ENCODE measurements around the gene EPS8L1.
"Not testable (repeated sequence)": the region's sequence is repeated elsewhere in the genome, so short reads cannot be mapped to it uniquely, and the experiment has no call there.

EPS8L1 gene

GRCh38 chr19:55096061-55096701 lies 20.5 kb downstream of the EPS8L1 start:
- DNase-seq: no peak

GRCh38 chr19:55097864-55098715 lies 22.4 kb downstream of the EPS8L1 start:
- DNase-seq: no peak

- no peak for DNase-seq
Measured at GRCh38 chr19:55098716-55099556, 23.3 kb downstream of the EPS8L1 start.

- DNase-seq: no peak
Measured at GRCh38 chr19:55099557-55100506, 24.2 kb downstream of the EPS8L1 start.

GRCh38 chr19:55101261-55101660 lies 25.6 kb downstream of the EPS8L1 start:
- no peak for DNase-seq

GRCh38 chr19:55103190-55103589 lies 27.5 kb downstream of the EPS8L1 start:
- no peak for DNase-seq

- no peak for DNase-seq
Measured at GRCh38 chr19:55105237-55105636, 29.6 kb downstream of the EPS8L1 start.

- no peak for DNase-seq
Measured at GRCh38 chr19:55106591-55106990, 30.9 kb downstream of the EPS8L1 start.

- DNase-seq: not testable (repeated sequence)
Measured at GRCh38 chr19:55107252-55107651, 31.6 kb downstream of the EPS8L1 start.

- DNase-seq: no peak
Measured at GRCh38 chr19:55109527-55110291, 34.0 kb downstream of the EPS8L1 start.

GRCh38 chr19:55111238-55111831 lies 35.7 kb downstream of the EPS8L1 start:
- DNase-seq: no peak

- no peak for DNase-seq
Measured at GRCh38 chr19:55112246-55112776, 36.6 kb downstream of the EPS8L1 start.

- no peak for DNase-seq
Measured at GRCh38 chr19:55112777-55113569, 37.3 kb downstream of the EPS8L1 start.

GRCh38 chr19:55113570-55114039 lies 37.9 kb downstream of the EPS8L1 start:
- no peak for DNase-seq

GRCh38 chr19:55114566-55115145 lies 39.0 kb downstream of the EPS8L1 start:
- DNase-seq: no peak

GRCh38 chr19:55115446-55116065 lies 39.9 kb downstream of the EPS8L1 start:
- no peak for DNase-seq

GRCh38 chr19:55116232-55116858 lies 40.7 kb downstream of the EPS8L1 start:
- peak; percentile 76 for DNase-seq
